Measurements from ENCODE around the gene JADE2. TPM values are rescaled to one million over a fixed set of nuclear protein-coding genes. Genes with fewer than 3 reads are reported as not detected.

Gene JADE2
- polyA plus RNA-seq, 3 donors = 2.1 to 10.2 (median 3.1) TPM

- Mint-ChIP-seq H3K4me3 (no peak overlapping the region), H3K36me3 (no peaks in the 10 kb centered on the region), H3K27me3 (ENCODE audit: low read depth in 3 of 3) (peaks cover 0 to 5% (median 1%) of the 10 kb centered on the region in 3 donors), H3K9me3 (no peaks in the 10 kb centered on the region), H3K4me1 (peaks cover 23% of the 10 kb centered on the region), H3K27ac (no peak overlapping the region)
- DNase-seq = no peak
- H3K27ac ChIP-seq (ENCODE audit: low read depth in 1 of 2, low read length in 2 of 2) = no peak overlapping the region
- no peaks in the 10 kb centered on the region for H3K79me2 ChIP-seq (ENCODE audit: insufficient read depth, low read length)
- H3K9me3 ChIP-seq (replicated peaks in 1 of 2; ENCODE audit: control insufficient read depth in 1 of 2, insufficient read depth in 1 of 2, low read length in 2 of 2) = no peaks in the 10 kb centered on the region
- intact Hi-C loops (cut with micrococcal nuclease) = no loop called here
- no peaks in the 10 kb centered on the region for H3K27me3 ChIP-seq (ENCODE audit: control insufficient read depth in 2 of 2, insufficient read depth in 2 of 2, low read length in 2 of 2)
- H3K4me3 ChIP-seq (replicated peaks in 1 of 3; ENCODE audit: low read depth in 2 of 3, low read length in 3 of 3) = no peak overlapping the region
- no peak overlapping the region for H3K9ac ChIP-seq (ENCODE audit: insufficient read depth, low read length, poor library complexity, severe bottlenecking)
- WGBS (ENCODE audit: insufficient coverage) = 95% methylated on average over 7 of the region's 17 CpGs
- TF ChIP-seq CTCF (IDR thresholded peaks at IDR 0.05) = no peak
- H3K4me1 ChIP-seq (ENCODE audit: control insufficient read depth in 1 of 2, insufficient read depth in 2 of 2, low read length in 2 of 2) = peaks cover 16 to 22% of the 10 kb centered on the region in 2 donors
- no peaks in the 10 kb centered on the region for H4K20me1 ChIP-seq (ENCODE audit: insufficient read depth, low read length)
- no peak overlapping the region for H3K4me2 ChIP-seq (replicated peaks; ENCODE audit: extremely low read depth, low read length, poor library complexity, severe bottlenecking)
- no peaks in the 10 kb centered on the region for H3K36me3 ChIP-seq (replicated peaks in 1 of 2; ENCODE audit: control insufficient read depth in 1 of 2, insufficient read depth in 2 of 2, low read length in 2 of 2)
- peak overlapping the region; percentile 37 for H2AFZ ChIP-seq (ENCODE audit: insufficient read depth, low read depth, low read length, poor library complexity, severe bottlenecking)
Observed at GRCh38 chr5:134500699-134501430, 24.6 kb upstream of the JADE2 start.

- 91% methylated on average over 1 of the region's 2 CpGs for WGBS (ENCODE audit: insufficient coverage)
- H3K36me3 ChIP-seq (replicated peaks in 1 of 2; ENCODE audit: control insufficient read depth in 1 of 2, insufficient read depth in 2 of 2, low read length in 2 of 2) = no peaks in the 10 kb centered on the region
- no peak for TF ChIP-seq CTCF (IDR thresholded peaks at IDR 0.05)
- no peak for DNase-seq
- H2AFZ ChIP-seq (ENCODE audit: insufficient read depth, low read depth, low read length, poor library complexity, severe bottlenecking) = peak overlapping the region; percentile 37
- no peaks in the 10 kb centered on the region for H3K27me3 ChIP-seq (ENCODE audit: control insufficient read depth in 2 of 2, insufficient read depth in 2 of 2, low read length in 2 of 2)
- Mint-ChIP-seq H3K4me1 (peaks cover 23% of the 10 kb centered on the region), H3K27ac (no peak overlapping the region), H3K4me3 (no peak overlapping the region), H3K27me3 (ENCODE audit: low read depth in 3 of 3) (peaks cover 0 to 4% (median 1%) of the 10 kb centered on the region in 3 donors), H3K9me3 (no peaks in the 10 kb centered on the region), H3K36me3 (no peaks in the 10 kb centered on the region)
- no peak overlapping the region for H3K27ac ChIP-seq (ENCODE audit: low read depth in 1 of 2, low read length in 2 of 2)
- no peak overlapping the region for H3K4me3 ChIP-seq (replicated peaks in 1 of 3; ENCODE audit: low read depth in 2 of 3, low read length in 3 of 3)
- intact Hi-C loops (cut with micrococcal nuclease) = no loop called here
- H3K4me1 ChIP-seq (ENCODE audit: control insufficient read depth in 1 of 2, insufficient read depth in 2 of 2, low read length in 2 of 2) = peaks cover 16 to 22% of the 10 kb centered on the region in 2 donors
- no peaks in the 10 kb centered on the region for H3K79me2 ChIP-seq (ENCODE audit: insufficient read depth, low read length)
- H3K4me2 ChIP-seq (replicated peaks; ENCODE audit: extremely low read depth, low read length, poor library complexity, severe bottlenecking) = no peak overlapping the region
- H4K20me1 ChIP-seq (ENCODE audit: insufficient read depth, low read length) = no peaks in the 10 kb centered on the region
- H3K9ac ChIP-seq (ENCODE audit: insufficient read depth, low read length, poor library complexity, severe bottlenecking) = no peak overlapping the region
- no peaks in the 10 kb centered on the region for H3K9me3 ChIP-seq (replicated peaks in 1 of 2; ENCODE audit: control insufficient read depth in 1 of 2, insufficient read depth in 1 of 2, low read length in 2 of 2)
Observed at GRCh38 chr5:134502259-134502658, 23.2 kb upstream of the JADE2 start.
